CD4-positive, alpha-beta T cell treated with Interleukin-2 at 100 ng/mL for 4 hours (primary cell): ENCODE measurements around the gene MCOLN3.
"Not testable (repeated sequence)": the region's sequence is repeated elsewhere in the genome, so short reads cannot be mapped to it uniquely, and the experiment has no call there.

Experiments
- DNase-seq: peaks from one replicate; pipeline ENCODE4 v3.0.0-alpha.2; 2020; ENCODE audit warnings: low spot score

MCOLN3 gene

DNA sequence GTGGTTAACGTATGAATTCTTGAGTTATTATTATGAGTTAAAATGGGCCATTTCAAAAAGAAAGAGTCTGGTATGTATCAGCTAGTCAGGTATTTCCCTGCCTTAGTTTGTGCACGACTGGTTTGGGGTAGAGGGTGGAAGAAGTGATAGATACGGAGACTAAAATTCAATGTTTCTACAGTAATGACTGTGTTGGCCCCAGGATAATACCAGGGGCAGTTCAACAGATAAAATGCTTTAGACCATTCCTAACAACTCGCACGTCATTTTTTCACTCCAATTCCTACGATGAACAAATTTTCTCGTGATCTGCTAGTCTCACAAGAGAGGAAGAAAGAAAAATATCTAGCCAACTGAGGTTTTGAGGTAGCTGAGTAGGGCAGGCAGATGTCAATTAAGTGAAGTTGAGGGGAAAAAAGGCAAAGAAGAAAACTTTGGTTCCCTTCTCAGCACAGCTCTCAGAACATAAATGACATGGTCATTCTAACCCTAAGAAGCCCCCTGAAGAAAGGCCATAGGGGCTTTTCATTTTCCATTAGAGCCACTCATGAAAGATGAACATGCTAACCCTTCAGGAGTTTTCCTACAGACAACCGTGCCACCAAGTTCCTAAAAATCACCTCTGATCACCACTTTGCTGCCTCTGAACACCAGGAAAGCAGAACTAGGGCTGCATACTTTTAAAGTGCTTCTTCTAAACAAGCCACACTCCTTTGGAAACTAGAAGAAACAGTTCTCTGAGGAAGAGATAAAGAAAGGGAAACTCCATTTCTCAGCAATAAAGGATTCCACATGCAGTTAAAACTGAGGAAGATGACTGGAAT, 57.0 kb downstream of the MCOLN3 start:
- DNase-seq = no peak

DNA sequence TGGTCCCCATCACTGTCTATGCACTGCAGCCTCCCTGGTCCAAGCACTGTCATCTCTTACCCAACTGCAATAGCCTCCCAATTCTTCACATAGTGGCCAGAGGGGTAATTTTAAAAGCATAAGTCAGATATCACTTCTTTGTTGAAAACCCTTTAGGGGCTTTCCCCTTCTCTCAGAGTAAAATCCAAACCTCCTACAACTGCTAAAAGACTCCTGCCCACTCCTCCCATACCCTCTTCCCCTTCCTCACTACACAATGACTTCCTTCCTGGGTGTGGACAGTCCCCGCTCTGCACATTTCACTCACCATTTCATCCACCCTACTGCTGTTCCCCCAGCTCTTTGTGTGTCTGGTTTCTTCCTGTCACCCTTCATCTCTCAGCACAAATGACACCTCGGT, 59.7 kb downstream of the MCOLN3 start:
- no peak for DNase-seq

DNA sequence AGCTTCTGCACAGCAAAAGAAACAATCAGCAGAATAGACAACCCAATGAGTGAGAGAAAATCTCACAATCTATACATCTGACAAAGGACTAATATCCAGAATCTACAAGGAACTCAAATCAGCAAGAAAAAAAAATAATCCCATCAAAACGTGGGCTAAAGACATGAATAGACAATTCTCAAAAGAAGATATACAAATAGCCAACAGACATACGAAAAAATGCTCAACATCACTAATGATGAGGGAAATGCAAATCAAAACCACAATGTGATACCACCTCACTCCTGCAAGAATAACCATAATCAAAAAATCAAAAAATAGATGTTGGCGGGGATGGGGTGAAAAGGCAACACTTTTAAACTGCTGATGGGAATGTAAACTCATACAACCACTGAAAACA, 61.7 kb downstream of the MCOLN3 start:
- not testable (repeated sequence) for DNase-seq

DNA sequence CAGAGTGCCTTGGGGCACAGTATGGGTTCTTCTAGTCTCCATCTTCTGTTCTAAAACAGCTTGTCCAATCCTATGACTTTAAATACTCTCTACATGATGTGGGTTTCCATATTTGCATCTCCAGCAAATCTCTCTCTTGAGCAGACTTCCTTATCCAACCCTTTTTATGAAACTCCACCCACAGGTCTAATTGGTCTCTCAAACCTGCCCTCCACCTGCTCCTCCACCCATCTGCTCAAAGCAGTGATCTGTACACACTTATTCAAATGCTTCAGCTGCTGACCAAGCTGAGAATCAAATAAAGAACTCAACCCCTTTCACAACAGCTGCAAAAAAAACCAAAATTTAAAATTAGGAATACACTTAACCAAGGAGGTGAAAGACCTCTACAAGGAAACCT, 62.9 kb downstream of the MCOLN3 start:
- no peak for DNase-seq

DNA sequence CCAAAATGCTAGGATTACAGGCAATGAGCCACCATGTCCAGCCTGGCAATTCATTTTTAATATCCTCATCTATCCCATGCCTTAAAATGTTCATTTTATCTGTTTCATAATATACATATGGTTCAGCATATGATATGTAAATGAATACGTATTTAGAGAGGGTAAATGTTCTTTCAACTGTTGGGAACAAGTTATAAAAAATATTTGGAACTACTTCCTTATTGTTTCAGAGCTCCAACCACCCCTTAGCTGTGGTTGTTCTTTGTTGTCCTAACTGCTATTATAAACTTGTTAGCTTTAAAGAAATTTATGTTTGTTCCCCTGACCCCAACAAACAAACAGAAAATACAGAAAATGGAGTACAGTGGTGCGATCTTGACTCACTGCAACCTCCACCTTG, 65.9 kb downstream of the MCOLN3 start:
- no peak for DNase-seq

DNA sequence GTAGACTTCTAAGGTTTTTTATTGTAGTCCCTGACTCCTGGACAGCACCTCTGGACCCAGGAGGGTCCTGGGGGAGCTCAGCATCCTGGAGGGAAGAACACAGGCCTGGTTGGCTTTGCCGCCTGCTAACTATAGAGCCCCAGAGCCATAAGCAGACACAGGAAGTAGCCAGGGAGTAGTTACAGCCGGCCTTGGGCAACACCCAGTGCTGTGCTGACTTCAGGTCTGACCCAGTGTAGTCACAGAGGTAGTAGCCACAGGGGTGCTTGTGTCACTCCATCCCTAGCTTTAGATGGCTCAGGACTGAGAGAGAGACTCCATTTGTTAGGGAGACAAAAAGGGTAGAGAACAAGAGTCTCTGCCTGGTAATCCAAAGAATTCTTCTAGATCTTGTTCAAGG, 73.3 kb downstream of the MCOLN3 start:
- no peak for DNase-seq

DNA sequence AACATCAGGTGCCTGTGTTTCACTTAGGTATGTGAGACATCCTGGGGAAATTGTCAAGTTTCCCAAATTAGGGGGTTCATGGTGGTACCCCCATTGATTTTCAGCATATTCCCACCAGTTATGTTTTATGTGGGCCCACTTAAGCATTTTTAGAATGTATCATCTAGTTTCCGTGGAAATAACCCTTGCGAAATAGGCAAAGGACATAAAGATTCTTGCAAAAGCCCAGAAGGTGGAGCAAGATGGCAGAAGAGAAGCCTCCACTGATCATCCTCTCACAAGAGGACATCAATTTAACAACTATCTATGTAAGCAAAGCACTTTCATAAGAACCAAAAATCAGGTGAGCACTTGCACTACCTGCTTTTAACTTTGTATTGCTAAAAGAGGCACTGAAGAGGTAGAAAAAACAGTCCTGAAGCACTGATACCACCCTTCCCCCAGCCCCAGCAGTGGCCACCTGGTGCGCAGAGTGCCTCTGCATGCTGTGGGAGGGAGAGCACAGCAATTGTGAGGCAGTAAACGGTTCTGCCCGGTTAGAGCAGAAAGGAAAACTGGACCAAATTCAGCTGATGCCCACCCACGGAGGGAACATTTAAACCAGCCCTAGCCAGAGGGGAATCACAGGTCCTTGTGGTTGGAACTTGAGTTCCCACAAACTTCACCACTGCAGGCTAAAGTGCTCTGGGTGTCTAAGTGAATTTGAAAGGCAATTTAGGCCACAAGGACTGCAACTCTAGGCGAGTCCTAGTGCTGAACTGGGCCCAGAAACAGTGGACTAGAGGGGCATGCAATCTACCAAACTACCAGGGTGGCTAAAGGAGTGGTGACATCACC, 74.6 kb downstream of the MCOLN3 start:
- DNase-seq = no peak

DNA sequence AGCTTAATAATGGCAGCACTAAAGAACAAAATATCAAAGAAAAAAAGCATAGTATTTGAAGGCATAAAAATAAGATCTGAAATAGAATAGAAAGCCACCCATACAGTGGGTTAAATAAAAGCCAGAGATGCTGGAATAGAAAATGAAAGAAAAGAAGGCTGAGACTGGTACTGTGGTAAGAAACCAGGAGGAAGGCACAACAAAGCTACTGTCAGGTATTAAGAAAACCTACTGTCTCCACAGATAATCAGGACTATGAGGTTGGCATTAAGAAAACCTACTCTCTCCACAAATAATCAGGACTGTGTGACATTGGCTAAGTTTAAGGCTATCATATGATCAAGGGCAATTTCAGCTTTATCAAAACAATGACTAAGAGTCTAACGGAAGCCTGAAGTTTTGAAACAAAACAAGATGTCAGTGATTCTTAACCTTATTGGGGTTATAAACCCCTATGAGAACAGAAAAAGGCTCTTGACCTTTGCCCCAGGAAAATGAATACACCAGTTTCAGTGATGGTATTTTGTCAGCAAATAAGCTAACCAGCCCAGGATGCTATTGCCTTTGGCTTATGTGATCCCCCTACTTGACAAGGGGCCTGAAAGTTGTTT, 75.8 kb downstream of the MCOLN3 start:
- DNase-seq = no peak

DNA sequence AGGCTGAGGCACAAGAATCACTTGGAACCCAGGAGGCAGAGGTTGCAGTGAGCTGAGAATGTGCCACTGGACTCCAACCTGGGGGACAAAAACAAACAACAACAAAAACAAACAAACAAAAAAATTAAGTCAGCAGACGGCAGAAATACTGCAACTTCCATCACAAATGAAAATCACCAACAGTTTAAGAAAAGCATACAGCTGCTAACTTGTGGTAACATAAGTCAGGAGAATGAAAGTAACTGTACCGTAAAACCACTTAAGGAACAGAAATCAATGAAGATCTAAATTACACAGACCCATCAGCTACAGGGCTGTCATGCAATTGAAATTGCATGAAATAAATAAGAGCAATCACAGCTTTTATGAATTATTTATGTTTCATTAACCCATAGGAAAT, 76.3 kb downstream of the MCOLN3 start:
- DNase-seq = no peak

DNA sequence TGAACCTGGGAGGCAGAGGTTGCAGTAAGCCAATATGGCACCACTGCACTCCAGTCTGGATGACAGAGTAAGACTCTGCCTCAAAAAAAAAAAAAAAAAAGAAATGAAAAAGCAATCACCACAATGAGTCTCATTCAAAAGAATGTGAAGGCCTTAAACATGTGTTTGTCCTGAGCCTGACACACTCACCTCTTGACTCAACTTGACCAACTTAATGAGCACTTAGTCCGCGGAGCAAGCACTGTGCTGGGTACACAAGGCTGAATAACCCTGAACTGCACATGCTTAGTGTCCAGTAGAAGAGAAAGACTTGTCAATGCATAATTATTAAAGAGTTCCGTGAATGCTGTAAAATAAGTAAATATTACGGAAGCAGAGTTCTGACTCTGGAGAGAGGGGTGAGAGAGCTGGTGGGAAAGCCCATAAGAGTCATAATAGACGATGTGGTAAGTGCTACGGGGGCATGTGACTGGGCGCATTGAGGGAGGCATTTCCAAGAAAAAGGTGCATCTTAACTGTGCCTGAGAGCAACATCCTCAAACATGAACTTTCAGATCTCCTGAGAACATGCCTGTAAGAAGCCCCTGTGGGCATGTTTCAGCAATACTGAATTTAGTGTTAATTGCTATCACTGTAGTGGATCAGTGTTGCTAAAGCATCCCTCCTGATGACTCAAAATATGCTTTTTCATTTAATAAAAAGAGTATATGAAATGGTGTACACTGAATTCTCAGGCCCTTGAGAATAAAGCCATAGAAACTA, 78.6 kb downstream of the MCOLN3 start:
- DNase-seq = peak; percentile 37

DNA sequence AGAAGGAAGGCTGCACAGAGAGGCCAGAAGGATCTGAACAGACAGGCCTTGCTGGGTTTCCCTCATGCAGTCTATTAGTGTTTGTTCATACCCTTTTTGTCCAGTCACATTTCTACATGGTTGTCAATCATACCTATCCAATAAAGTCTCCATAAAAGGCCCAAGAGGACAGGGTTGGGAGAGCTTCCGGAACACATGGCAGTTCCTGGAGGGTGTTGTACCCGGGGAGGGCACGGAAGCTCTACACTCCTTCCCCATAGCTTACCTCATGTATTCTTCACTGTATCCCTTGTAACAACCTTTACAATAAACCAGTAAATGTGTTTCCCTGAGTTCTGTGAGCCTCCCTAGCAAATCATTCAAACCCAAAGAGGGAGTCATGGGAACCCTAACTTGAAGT, 79.4 kb downstream of the MCOLN3 start:
- no peak for DNase-seq

DNA sequence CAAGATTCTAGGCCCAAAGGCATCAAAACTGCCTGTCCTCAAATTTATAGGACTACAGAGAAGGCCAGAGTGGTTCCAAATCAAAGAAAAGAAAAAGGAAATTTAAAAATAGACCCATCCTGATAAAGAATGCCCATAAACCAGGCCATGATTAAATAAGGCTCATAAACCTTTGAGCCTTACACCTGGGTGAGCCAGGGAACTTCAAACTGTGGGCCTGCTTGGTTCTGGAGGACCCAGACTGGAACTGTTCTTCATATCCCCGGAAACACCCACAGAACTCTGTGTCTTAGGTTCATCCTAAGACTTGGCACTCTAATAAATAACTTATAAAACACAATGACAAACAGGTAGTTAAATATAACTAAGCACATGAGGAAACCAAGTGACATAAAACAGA, 80.2 kb downstream of the MCOLN3 start:
- DNase-seq = no peak
